ENCODE data around the gene PALLD. TPM values are rescaled to one million over a fixed set of nuclear protein-coding genes. Genes with fewer than 3 reads are reported as not detected.

Gene PALLD
- total RNA-seq, 1 donor from 2014 or later, result 396 TPM

- H3K36me3 Mint-ChIP-seq (ENCODE audit: unreplicated experiment), result no peaks in the 10 kb centered on the region
- no peak for DNase-seq (ENCODE audit: extremely low spot score, unreplicated experiment)
- peaks cover 4% of the 10 kb centered on the region for H3K4me1 Mint-ChIP-seq (ENCODE audit: unreplicated experiment)
- TF ChIP-seq, protein P1, sequence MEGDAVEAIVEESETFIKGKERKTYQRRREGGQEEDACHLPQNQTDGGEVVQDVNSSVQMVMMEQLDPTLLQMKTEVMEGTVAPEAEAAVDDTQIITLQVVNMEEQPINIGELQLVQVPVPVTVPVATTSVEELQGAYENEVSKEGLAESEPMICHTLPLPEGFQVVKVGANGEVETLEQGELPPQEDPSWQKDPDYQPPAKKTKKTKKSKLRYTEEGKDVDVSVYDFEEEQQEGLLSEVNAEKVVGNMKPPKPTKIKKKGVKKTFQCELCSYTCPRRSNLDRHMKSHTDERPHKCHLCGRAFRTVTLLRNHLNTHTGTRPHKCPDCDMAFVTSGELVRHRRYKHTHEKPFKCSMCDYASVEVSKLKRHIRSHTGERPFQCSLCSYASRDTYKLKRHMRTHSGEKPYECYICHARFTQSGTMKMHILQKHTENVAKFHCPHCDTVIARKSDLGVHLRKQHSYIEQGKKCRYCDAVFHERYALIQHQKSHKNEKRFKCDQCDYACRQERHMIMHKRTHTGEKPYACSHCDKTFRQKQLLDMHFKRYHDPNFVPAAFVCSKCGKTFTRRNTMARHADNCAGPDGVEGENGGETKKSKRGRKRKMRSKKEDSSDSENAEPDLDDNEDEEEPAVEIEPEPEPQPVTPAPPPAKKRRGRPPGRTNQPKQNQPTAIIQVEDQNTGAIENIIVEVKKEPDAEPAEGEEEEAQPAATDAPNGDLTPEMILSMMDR (IDR thresholded peaks at IDR 0.05), result no peak
- no peak overlapping the region for H3K4me3 Mint-ChIP-seq (ENCODE audit: unreplicated experiment)
- H3K27me3 Mint-ChIP-seq (ENCODE audit: unreplicated experiment), result no peaks in the 10 kb centered on the region
- no peaks in the 10 kb centered on the region for H3K9me3 Mint-ChIP-seq (ENCODE audit: unreplicated experiment)
- no peak overlapping the region for H3K27ac Mint-ChIP-seq (ENCODE audit: unreplicated experiment)
These were observed 7.2 kb upstream of the PALLD start for GRCh38 chr4:168489616-168490015.

DNA sequence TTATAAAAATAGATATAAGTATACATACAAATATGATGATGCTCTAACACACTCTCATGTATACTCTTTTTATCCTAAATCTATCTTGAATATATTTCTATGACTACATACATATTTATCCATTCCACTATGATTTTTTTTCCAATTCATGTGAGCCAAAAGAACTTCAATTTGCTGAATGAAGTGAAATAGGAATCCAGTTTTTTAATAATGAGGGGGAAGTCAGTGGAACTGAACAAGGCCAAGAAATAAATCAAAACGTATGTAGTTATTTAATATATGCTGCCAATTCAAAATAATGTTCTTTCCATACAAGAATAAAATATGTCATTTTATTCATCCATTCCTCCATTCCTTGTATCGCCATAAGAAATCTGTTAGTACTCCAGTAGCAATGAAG is 6.1 kb upstream of the PALLD start:
- H3K36me3 Mint-ChIP-seq (ENCODE audit: unreplicated experiment), result no peaks in the 10 kb centered on the region

DNA sequence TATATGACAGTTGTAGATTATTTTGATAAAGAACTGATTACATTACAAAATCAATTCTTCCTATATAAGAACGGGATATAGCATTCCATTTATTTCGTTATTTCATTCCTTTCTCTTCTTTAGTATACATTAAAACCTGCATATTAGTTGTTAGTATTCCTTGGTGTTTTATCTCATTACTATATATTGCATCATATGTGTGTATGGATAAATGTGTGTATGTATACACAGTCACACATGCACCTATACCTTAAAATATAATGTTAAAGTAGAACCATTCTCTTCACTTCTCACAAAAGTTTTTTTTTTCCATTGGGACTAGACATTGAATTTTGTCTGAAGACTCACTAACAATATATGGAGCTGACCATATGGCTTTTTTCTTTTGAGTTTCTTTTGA is 5.3 kb upstream of the PALLD start:
- Mint-ChIP-seq H3K9me3 (ENCODE audit: unreplicated experiment) (no peaks in the 10 kb centered on the region), H3K27me3 (ENCODE audit: unreplicated experiment) (no peaks in the 10 kb centered on the region), H3K4me1 (ENCODE audit: unreplicated experiment) (peaks cover 9% of the 10 kb centered on the region), H3K4me3 (ENCODE audit: unreplicated experiment) (no peak overlapping the region), H3K36me3 (ENCODE audit: unreplicated experiment) (no peaks in the 10 kb centered on the region), H3K27ac (ENCODE audit: unreplicated experiment) (no peak overlapping the region)
- TF ChIP-seq, protein P1 (IDR thresholded peaks at IDR 0.05), result no peak
- no peak for DNase-seq (ENCODE audit: extremely low spot score, unreplicated experiment)

More for the DNA sequence above, 6.1 kb upstream of the PALLD start:
- Mint-ChIP-seq H3K9me3 (ENCODE audit: unreplicated experiment) (no peaks in the 10 kb centered on the region), H3K27me3 (ENCODE audit: unreplicated experiment) (no peaks in the 10 kb centered on the region), H3K4me1 (ENCODE audit: unreplicated experiment) (peaks cover 4% of the 10 kb centered on the region), H3K27ac (ENCODE audit: unreplicated experiment) (no peak overlapping the region), H3K4me3 (ENCODE audit: unreplicated experiment) (no peak overlapping the region)
- DNase-seq (ENCODE audit: extremely low spot score, unreplicated experiment), result no peak
- TF ChIP-seq, protein P1 (IDR thresholded peaks at IDR 0.05), result no peak

DNA sequence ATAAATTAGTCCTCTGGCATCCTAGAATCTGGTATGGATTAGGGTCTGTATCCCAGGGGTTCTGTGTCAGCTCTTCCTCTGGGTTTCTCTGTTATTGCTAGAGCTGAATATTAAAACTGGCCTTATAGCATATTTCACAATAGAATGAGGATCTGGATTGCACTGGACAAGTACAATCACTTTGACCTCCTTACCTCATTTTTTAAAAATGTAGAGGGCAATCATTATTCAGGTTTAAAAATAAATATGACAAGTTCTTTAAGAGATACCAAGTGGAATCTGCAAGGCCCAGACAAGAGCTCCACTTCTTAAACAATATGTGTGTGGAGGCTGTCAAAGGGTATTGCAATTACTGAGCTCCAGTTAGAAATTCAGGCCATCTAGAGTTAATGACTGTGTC is 1.4 kb downstream of the PALLD start:
- Mint-ChIP-seq H3K27me3 (ENCODE audit: unreplicated experiment) (no peaks in the 10 kb centered on the region), H3K9me3 (ENCODE audit: unreplicated experiment) (no peaks in the 10 kb centered on the region), H3K27ac (ENCODE audit: unreplicated experiment) (no peak overlapping the region), H3K4me1 (ENCODE audit: unreplicated experiment) (peaks cover 22% of the 10 kb centered on the region), H3K36me3 (ENCODE audit: unreplicated experiment) (no peaks in the 10 kb centered on the region), H3K4me3 (ENCODE audit: unreplicated experiment) (no peak overlapping the region)
- TF ChIP-seq, protein P1 (IDR thresholded peaks at IDR 0.05), result no peak
- no peak for DNase-seq (ENCODE audit: extremely low spot score, unreplicated experiment)

DNA sequence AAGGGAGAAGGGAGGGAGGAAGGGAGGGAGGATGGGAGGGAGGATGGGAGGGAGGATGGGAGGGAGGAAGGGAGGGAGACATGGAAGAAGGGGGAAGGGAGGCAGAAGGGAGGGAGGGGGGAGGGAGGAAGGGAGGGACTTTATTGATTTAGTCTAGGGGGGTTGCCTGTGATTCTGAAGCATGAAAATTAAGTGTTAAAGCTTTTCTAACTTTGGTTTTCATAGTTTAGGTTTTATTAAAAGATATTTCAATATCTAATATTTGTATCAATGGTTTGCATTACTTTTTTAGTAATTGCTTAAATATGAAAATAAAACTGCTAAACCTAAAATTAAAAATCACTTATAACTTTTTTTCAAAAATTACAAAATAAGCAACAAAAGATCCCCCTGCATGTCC is 2.4 kb downstream of the PALLD start:
- Mint-ChIP-seq H3K4me3 (ENCODE audit: unreplicated experiment) (no peak overlapping the region), H3K36me3 (ENCODE audit: unreplicated experiment) (no peaks in the 10 kb centered on the region), H3K27ac (ENCODE audit: unreplicated experiment) (no peak overlapping the region), H3K4me1 (ENCODE audit: unreplicated experiment) (peaks cover 22% of the 10 kb centered on the region), H3K9me3 (ENCODE audit: unreplicated experiment) (no peaks in the 10 kb centered on the region), H3K27me3 (ENCODE audit: unreplicated experiment) (no peaks in the 10 kb centered on the region)
- TF ChIP-seq, protein P1 (IDR thresholded peaks at IDR 0.05), result no peak
- no peak for DNase-seq (ENCODE audit: extremely low spot score, unreplicated experiment)

Measured in osteocyte (in vitro differentiated cells).